NCI-H2107 treated with DMSO at 0.1 percent for 48 hours (cell line): ENCODE measurements around the gene ABCA7.
"Not testable (repeated sequence)": the region's sequence is repeated elsewhere in the genome, so short reads cannot be mapped to it uniquely, and the experiment has no call there.

ENCODE experiments used
- DNase-seq: peaks from one replicate; lab custom pipeline; 2025; ENCODE audit not compliant: unreplicated experiment; lab: John Stamatoyannopoulos, UW

The ABCA7 gene

DNA sequence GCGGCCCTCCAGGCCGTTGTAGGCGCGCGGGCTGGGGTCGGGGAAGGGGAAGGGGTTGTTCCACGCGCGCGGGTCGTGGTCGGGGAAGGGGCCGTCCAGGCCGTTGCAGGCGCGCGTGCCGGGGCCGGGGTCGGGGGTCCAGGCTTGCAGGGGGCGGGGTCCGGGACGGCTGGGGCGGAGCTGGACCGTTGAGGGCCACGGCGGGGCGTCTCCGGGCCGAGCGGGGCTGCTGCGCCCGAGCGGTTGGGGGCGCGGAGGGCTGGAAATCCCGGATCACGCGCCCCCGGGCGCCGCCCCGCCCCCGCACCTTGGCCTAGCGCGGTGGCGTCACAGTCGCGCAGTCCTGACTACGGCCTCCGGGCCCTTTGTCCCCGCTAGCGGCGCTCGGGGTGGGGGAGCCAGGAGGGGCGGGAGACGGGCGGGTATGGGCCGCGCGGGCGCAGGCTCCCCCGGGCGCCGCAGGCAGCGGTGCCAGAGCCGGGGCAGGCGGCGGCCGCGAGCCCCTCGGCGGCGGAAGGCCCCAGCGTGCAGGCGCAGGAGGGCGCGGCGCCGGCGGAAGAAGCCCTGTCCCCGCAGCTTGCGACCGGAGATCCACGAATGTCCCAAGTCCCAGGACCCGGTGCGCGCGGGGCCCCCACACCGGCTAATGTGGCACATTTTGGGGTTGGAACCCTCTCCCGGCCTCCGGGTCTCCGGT lies 64.6 kb downstream of the ABCA7 start:
- DNase-seq: no peak

DNA sequence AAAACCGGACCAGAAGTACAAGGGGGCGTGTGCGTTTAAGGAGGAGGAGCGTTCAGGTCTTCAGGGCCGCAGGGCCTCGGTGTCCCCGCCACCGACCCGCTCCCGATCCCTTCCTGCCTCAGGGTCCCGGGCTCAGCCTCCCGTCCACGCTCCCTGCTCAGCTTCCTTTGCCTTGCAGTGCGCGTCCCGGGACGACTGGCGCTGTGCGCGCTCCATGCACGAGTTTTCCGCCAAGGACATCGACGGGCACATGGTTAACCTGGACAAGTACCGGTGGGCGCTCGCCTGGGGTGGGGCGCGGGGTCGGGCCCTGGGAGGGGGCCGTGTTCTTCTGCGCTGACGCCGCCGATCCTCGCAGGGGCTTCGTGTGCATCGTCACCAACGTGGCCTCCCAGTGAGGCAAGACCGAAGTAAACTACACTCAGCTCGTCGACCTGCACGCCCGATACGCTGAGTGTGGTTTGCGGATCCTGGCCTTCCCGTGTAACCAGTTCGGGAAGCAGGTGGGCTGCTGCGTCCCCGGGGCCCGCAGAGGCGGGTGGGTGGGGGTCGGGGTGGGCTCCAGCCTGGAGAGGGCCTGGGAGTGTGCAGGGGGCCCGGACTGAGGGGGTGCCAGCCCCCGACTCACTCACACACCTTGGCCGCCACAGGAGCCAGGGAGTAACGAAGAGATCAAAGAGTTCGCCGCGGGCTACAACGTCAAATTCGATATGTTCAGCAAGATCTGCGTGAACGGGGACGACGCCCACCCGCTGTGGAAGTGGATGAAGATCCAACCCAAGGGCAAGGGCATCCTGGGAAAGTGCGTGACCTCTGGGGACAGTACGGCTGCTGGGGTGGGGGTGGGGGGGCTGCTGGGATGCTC lies 65.3 kb downstream of the ABCA7 start:
- DNase-seq: no peak

DNA sequence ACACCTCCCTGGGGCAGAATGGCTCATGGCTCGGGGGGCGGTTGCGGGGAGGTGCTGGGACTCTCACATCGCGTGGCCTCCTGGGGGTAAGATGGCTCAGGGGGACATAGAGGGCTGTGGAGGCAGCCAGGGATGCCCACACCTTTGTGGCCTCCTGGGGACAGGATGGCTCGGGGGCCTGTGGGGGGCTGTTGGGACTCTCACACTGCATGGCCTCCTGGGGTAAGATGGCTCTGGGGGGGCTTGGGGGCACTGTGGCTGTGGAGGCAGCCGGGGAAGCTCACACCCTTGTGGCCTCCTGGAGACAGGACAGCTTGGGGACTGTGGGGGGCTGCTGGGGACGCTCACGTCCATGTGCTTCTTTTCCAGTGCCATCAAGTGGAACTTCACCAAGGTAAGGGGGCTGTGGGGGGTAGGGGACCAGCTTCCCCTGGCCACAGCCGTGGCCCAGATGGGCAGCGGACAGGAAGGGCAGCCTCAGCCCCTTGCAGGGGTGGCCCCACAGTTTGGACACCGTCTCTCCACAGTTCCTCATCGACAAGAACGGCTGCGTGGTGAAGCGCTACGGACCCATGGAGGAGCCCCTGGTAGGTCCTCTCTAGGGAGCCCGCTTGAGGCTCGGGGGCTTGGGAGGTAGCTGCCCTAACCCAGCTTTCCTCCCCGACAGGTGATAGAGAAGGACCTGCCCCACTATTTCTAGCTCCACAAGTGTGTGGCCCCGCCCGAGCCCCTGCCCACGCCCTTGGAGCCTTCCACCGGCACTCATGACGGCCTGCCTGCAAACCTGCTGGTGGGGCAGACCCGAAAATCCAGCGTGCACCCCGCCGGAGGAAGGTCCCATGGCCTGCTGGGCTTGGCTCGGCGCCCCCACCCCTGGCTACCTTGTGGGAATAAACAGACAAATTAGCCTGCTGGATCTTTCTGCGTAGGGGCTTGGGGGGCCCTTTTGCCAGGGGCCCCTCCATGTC lies 66.2 kb downstream of the ABCA7 start:
- DNase-seq: no peak

DNA sequence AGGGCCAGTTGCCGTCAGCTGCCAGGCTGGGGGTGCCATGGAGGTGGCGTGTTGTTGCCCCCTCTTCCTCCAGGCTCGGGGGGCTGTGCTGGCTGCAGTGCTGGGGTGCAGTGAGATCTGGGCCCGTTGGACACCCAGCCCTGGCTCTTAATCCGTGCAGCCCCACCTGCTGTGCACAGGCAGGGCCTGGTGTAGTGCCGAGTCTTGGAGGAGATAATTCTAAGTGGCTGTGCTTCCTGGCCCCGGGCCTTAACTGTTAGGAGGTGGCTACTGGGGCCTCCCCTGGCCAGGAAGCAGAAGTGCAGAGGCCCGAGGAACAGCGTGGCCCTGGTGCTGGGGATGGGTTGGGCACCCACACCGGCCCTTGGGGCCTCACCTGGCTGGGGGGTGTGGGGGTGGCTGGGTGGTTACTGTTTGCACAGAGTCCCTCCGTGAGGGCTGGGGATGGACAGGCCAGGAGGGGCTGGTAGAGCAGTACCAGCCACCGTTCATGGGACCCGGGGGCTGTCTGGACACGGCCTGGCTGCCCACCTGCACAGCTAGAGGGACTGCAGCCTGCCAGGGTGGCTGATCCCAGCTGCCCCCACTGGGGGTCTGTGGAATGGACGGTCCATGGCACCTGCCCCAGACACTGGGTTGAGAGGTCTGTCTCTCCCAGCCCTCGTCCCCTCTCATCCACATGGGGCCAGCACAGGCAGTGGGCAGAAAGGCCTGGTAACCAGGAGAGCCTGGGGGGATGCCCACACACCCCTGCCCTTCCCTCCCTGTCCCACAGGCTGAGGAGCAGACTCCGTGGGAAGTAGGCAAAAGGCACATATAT lies 67.1 kb downstream of the ABCA7 start:
- DNase-seq: no peak

DNA sequence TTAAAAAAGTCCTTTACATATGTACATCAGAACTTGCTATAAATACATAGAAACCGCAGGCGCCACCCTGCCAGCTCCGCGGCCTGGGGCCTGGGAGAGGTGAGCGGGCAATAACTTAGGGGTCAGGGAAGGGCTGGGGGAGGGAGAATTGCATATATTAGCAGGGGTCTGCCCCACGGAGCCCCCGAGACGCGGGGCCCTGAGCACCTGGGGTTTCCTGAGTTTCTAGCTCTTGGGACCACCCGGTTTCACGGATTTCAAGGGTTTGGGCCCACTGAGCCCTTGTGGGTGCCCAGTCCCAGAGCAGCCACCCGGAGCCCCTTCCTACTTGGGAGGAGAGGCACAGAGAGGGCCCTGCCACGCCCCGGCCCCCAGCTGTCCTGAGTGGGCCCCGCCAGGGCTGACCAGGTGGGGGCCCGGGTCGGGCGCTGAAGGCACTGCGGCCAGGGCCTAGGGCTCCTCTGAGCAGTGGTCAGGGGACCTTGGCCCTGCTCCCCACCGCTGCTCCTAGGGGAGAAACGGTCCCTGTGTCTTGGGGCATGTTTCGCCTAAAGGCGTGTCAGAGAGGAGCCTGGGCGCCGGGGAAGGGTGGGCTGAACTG lies 67.9 kb downstream of the ABCA7 start:
- DNase-seq: no peak

DNA sequence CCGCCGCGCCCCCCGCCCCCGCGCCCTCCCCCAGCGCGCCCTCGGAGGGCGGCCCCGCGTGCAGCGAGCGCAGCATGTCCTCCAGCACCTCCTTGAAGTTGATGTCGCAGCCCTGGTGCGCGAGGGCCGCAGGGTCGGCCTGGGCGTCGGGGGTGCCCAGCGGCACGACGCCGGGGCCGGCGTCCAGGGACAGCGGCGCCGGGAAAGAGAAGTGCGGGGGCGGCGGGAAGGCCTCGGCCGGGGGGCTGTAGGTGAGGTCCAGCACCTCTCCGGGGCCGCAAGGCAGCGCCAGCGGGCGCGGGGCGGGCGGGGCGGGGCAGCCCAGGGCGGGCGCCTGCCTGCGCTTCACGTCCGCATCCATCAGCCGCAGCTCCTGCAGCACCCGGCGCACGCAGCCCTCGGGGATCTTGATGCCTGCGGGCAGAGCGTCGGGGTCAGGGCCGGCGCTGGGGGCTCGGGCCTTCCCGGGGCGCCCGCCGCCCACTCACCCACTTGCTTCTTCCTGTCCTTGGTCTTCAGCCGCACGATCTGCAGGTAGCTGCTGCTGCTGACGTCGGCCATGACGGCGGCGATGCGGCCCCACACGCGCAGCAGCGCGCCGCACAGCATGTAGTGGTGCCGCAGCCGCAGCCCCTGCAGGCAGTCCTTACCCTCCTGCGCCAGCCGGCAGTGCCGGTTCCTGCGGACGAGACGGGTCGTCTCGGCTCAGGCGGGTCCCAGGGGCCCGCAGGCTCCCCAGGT lies 68.6 kb downstream of the ABCA7 start:
- DNase-seq: no peak

DNA sequence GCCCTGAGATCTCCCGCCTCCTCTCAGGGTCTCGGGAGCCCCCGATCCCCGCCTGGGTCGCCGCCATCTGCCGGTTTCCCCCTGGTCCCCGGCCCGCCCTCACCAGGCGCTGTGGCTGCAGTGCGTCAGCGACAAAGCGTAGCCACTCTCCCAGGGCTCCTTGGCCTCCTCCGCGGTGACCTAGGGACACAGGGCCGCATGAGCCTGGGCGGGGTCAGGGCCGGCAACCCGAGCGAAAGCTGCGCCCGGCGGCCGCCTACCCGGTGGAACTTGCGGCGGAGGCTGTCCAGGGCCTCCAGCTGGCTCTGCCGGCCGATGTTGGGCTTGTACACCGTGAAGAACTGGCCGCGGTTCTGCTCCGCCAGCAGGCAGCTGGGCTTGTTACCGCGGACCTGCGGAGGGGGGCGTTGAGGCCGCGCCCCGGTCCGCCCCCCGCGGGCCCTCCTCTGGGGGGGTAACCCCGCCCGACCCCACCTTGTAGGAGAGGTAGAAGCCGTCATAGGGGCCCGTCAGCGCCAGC lies 69.2 kb downstream of the ABCA7 start:
- no peak for DNase-seq

DNA sequence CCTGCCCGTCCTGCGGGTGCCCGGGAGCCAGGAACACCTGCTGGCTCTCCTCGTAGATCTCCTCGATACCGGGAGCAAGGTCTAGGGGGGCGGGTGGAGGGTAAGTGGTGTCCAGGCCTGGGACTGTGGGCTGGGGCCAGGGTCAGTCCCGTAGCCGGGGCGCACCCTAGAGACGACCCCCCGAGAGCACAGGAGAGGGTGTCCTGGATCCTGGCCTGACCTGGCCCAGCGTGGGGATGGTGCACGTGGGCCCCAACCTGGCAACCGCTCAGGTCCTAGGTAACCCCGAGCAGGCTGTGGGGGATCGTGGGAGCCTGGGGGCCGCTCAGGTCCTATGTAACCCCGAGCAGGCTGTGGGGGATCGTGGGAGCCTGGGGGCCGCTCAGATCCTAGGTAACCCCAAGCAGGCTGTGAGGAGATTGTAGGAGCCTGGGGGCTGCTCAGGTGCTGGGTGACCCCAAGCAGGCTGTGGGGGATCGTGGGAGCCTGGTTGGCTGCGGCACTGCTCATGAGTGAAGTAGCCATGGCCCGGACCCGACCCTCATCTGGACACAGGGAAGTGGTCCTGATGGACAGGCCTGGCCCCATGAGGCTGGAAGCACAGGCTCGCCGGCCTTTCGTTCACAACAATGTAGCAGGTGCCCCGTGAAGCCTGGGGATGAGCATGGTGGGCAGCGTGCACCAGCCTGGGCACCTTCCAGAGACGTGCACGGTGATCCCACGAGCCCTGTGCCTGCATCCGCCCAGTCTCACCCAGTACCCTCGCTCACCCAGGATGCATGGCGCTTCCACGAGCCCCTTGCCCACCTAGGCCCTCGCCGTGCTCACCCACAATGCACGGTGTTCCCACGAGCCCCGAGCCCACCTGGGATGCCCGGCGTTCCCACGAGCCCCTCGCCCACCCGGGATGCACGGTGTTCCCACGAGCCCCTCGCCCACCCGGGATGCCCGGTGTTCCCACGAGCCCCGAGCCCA lies 70.1 kb downstream of the ABCA7 start:
- DNase-seq: no peak

DNA sequence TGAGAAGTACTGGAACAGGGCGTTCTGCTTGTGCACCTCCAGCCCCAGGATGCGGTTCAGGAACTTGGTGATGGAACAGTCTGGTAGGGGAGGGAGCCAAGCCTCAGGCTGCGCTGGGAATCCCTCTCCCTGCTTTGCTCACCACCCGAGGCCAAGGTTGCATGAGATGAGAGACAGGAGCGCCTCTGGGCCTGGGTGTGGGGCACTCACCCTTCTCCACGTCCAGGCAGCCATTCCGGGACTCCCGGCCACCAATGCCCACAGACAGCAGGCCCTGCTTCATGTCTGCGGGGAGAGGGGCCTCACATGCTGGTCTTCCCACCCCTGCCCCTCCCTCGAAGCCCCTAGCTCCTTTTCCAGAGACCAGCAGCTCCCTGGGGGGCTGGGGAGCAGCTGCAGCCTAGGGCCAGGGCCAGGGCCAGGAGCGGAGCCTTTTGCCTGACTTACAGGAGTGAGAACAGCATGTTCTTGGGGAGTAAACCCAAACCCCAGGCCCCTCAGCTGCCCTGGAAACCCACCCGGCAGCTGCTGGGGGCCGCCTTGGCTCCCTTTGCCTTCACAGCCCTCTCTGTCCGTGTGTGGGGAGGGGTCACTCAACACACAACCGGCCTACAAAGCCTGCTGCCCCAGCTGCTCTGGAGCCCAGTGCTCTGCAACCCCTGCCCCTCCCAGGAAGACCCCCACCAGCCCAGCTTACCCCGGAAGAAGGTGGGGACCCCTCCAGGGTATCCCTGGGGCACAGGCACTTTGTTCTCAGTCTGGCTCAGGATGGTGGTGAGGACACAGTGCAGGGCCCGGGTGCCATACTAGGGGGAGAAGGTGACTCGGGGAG lies 71.1 kb downstream of the ABCA7 start:
- DNase-seq: no peak

DNA sequence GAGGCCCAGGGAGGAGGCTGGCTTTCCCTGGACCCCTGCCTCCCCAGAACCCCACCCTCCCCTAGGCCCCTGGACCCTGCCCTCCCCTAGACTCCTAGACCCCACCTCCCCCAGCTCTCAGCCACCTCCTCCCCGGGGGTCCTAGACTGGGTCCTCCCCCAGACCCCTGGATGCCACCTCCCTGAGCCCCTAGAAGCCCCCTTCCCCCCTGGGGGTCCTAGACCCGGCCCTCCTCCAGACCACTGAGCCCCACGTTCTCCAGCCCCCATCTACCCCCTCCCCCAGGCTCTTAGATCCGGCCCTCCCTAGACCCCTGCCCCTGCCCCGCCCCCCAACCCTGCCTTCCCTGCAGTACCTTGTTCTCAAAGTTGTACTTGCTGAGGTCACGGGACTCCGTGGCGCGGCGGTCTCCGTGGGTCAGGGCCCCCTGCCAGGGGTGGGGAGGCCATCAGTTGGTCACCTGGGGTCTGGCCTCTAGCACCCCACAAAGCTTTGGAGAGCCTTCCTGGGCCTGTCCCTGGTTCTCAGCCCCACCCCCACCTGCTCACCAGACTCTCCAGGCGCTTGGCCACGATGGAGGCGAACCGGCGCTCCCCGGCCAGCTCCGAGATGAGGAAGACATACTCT lies 71.8 kb downstream of the ABCA7 start:
- DNase-seq: no peak

DNA sequence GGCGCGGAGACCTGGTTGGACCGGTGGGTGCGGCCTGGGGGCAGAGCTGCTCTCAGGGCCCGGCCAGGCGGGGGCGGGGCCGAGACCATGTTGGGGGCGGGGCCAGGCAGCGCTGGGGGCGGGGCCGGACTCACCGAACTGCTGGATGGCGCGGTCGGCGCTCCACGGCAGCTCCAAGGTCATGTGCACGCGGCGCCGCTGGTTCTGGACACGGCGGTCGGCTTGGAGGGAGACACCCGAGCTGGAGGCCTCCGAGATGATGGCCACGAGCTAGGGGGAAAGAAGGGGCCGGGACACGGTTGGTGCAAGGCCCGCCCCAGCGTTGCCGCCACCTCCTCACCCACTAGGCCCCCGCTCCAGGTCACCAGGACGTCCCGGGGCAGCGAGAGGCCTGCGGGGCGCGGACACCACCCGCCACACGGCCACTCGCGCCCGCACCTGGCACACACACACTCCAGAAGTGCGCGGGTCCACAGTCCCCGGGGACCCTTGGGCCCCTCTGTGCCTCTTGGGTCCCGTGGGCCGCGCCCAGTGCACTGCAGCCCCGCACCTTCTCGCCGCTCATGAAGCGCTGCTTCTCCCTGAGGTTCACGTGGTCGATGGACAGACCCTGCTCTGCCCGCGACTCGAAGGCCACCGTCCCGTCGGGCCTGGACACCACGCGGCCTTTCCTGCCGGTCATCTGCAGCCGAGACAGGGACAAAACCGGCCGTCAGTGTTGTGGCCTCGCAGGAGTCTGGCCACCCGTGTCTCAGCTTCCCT lies 72.5 kb downstream of the ABCA7 start:
- DNase-seq: no peak

DNA sequence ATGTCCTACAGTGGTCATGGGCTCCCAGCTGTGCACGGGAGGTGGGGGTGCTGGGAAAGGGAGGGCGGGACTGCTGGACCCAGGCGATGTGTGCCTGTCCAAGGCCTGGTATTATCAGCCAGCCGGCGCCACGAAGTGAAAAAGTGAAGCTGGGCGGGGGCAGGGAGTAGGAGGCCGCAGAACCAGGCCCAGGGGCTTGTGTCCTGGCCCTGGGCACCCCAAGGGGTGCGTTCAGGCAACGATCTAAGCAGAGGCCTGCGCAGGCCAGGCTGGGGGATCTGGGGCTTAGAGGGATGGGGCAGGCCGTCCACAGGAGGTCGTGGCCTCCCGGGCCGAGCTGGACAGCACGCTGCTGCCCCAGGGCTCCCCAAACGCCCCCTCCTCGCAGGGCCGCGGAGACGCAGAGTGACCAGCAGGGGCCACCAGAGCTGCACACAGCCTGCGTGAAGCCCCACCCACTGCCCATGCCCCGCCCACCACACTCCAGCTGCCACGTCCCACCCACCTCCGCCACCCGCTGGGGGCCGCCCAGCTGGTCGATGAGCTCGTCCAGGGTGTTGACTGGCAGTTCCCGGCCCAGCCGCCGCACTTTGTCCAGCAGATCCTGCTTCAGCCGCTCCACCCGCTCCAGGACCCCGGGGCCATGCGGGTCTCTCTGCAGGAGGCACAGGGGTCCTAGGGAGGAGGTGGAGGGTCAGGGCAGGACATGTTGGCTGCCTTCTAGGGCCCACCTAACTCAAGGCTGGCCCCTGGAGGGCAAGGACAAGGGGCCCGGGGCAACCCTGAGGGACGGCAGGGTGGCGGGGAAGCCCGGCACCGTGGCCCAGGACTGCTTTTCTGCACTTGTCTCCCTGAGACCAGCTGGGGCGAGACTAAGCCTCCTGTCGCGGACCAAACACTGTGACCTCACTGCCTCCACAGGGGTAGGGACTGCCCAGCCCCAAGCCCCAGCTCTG lies 73.4 kb downstream of the ABCA7 start:
- peak; percentile 65 for DNase-seq

DNA sequence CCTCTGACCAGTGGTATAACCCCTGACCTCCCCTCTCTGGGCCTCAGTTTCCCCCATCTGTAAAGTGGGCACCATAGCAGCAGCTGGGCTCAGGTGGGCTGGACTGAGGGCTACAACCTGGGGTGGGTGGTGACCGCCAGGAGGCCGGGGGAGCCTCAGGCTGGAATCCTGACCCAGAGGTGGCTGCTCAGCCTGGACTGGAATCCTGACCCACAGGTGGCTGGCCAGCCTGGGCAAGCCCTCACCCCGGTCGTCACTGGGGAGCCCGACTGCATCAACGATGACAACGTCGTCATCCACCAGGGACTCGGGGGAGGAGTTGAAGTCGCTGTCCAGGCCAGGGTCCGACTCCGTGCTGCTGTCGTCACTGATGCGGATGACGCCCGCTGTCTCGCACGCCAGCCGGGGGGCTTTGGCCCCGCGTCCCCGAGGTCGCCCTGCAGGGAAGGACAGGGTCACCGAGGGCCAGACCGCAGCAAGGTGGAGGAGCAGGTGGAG lies 74.1 kb downstream of the ABCA7 start:
- no peak for DNase-seq

DNA sequence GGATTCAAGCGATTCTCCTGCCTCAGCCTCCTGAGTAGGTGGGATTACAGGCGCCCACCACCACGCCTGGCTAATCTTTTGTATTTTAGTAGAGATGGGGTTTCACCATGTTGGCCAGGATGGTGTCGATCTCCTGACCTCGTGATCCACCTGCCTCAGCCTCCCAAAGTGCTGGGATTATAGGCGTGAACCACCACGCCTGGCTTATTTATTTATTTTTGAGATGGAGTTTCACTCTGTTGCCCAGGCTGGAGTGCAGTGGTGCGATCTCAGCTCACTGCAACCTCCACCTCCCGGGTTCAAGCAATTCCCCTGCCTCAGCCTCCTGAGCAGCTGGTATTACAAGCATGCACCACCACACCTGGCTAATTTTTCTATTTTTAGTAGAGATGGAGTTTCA lies 74.8 kb downstream of the ABCA7 start:
- DNase-seq: not testable (repeated sequence)
